Activated B cell treated with CpG ODN at 0.5 μM for 24 hours (primary cell): ENCODE results near the gene ESYT1. TPM values are rescaled to one million over a fixed set of nuclear protein-coding genes. Genes with fewer than 3 reads are reported as not detected.

Experiments used
- ATAC-seq: fragments of 200-7000 bp; cut with Tn5 transposase; one replicate; pipeline ENCODE4 v1.10.0; 2021; ENCODE audit warnings: low read depth, mild to moderate bottlenecking, moderate library complexity
- CTCF ChIA-PET: fragments of 350-600 bp; sonication (Branson Sonifier 250); formaldehyde crosslinking; loops from one replicate; lab custom pipeline; 2021; ENCODE audit warnings: antibody characterized with exemption; lab: Charles Lee
- POLR2A ChIA-PET: fragments of 350-600 bp; sonication (Branson Sonifier 250); formaldehyde crosslinking; loops from one replicate; lab custom pipeline; 2021; ENCODE audit warnings: antibody characterized with exemption; lab: Charles Lee
- DNase-seq: peaks from one replicate; pipeline ENCODE4 v3.0.0; 2022
- H3K27ac Mint-ChIP-seq: one replicate; pipeline ENCODE4 v1.8.0; 2020; ENCODE audit warnings: mixed read lengths
- H3K27me3 Mint-ChIP-seq: one replicate; pipeline ENCODE4 v1.8.0; 2021; ENCODE audit warnings: mixed read lengths
- H3K36me3 Mint-ChIP-seq: one replicate; pipeline ENCODE4 v1.8.0; 2021; ENCODE audit warnings: low read depth, mixed read lengths
- H3K4me1 Mint-ChIP-seq: one replicate; pipeline ENCODE4 v1.8.0; 2021; ENCODE audit warnings: mixed read lengths
- H3K4me3 Mint-ChIP-seq: one replicate; pipeline ENCODE4 v1.8.0; 2020; ENCODE audit warnings: mild to moderate bottlenecking, mixed read lengths
- H3K9me3 Mint-ChIP-seq: one replicate; pipeline ENCODE4 v1.8.0; 2020; ENCODE audit warnings: mixed read lengths
- intact Hi-C: fragments of 100-400 bp; cut with micrococcal nuclease; formaldehyde crosslinking; loops from one replicate; pipeline ENCODE4 v1.15.1; 2024
- total RNA-seq: library from RNA; stranded (reverse); gene quantifications from 2 replicates; pipeline ENCODE4 v1.2.3, GENCODE V29; 2022
- TF ChIP-seq, protein P1 (sequence below): fragments of 200-600 bp; IDR thresholded peaks from one replicate; pipeline ENCODE4 v1.8.0; 2022; ENCODE audit warnings: antibody characterized with exemption, mild to moderate bottlenecking

The ESYT1 gene
- total RNA-seq: 120 and 137 TPM in 2 replicates

- DNase-seq (peak; percentile 83), ATAC-seq (peak; percentile 86)
- Mint-ChIP-seq H3K27me3 (no peaks in the 10 kb centered on the region), H3K9me3 (no peaks in the 10 kb centered on the region), H3K27ac (peak within 1 kb of the TSS; percentile 98), H3K4me1 (peaks cover 69% of the 10 kb centered on the region), H3K4me3 (peak within 1 kb of the TSS; percentile 97), H3K36me3 (peaks cover 47% of the 10 kb centered on the region)
- intact Hi-C loops: loop anchor here (1.0 to 10.0 kb wide), 3 partner anchors 24 to 467 kb away; partner anchors contain the start of genes MYL6B and PA2G4
- POLR2A ChIA-PET: interaction anchor here (0.5 to 6.3 kb wide), 36 partner anchors 9 to 1837 kb away, joined by 3 to 104 read pairs (median 4); partner anchors contain the start of genes ANKRD52, CNPY2, CS and IL23A
- CTCF ChIA-PET: interaction anchor here (1.1 to 6.0 kb wide), 6 partner anchors 9 to 336 kb away, joined by 3 to 59 read pairs (median 6); partner anchors contain the start of genes RNF41, SMARCC2 and ZC3H10
- TF ChIP-seq, protein P1, sequence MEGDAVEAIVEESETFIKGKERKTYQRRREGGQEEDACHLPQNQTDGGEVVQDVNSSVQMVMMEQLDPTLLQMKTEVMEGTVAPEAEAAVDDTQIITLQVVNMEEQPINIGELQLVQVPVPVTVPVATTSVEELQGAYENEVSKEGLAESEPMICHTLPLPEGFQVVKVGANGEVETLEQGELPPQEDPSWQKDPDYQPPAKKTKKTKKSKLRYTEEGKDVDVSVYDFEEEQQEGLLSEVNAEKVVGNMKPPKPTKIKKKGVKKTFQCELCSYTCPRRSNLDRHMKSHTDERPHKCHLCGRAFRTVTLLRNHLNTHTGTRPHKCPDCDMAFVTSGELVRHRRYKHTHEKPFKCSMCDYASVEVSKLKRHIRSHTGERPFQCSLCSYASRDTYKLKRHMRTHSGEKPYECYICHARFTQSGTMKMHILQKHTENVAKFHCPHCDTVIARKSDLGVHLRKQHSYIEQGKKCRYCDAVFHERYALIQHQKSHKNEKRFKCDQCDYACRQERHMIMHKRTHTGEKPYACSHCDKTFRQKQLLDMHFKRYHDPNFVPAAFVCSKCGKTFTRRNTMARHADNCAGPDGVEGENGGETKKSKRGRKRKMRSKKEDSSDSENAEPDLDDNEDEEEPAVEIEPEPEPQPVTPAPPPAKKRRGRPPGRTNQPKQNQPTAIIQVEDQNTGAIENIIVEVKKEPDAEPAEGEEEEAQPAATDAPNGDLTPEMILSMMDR: no peak
Observed at GRCh38 chr12:56127888-56128669, at the start of gene ESYT1. Gene ESYT1, plus strand, starts transcription at chr12:56128267. Its CDS starts 53 bp downstream, at chr12:56128320.

GRCh38 chr12:56078427-56078826, 49.6 kb upstream of the ESYT1 start:
- DNase-seq: no peak
- intact Hi-C loops: loop anchor here (2.0 kb wide), 1 partner anchor 32 kb away; no protein-coding TSS in a partner anchor
- peak overlapping the region; percentile 88 for H3K4me3 Mint-ChIP-seq
- H3K27ac Mint-ChIP-seq: no peak overlapping the region
- H3K36me3 Mint-ChIP-seq: no peaks in the 10 kb centered on the region
- ChIA-PET POLR2A (interaction anchor here (0.7 kb wide), 1 partner anchor 20 kb away, joined by 3 read pairs; no protein-coding TSS in a partner anchor), CTCF (interaction anchor here (0.7 kb wide), 1 partner anchor 109 kb away, joined by 3 read pairs; no protein-coding TSS in a partner anchor)
- H3K9me3 Mint-ChIP-seq: no peaks in the 10 kb centered on the region
- TF ChIP-seq, protein P1: no peak
- H3K27me3 Mint-ChIP-seq: peaks cover 15% of the 10 kb centered on the region
- no peak for ATAC-seq
- H3K4me1 Mint-ChIP-seq: peaks cover 10% of the 10 kb centered on the region

GRCh38 chr12:56078931-56079722, 48.9 kb upstream of the ESYT1 start:
- ChIA-PET CTCF (interaction anchor here (1.2 to 1.3 kb wide), 2 partner anchors 25 to 88 kb away, joined by 3 to 6 read pairs; partner anchors contain the start of gene PA2G4), POLR2A (interaction anchor here (0.6 to 1.8 kb wide), 3 partner anchors 25 to 428 kb away, joined by 3 to 9 read pairs (median 3); partner anchors contain the start of genes PA2G4 and RNF41)
- intact Hi-C loops: loop anchor here (1.0 to 2.0 kb wide), 3 partner anchors 25 to 38 kb away; partner anchors contain the start of genes PA2G4 and RPS26
- ATAC-seq: peak; percentile 82
- peaks cover 10% of the 10 kb centered on the region for H3K4me1 Mint-ChIP-seq
- peaks cover 22% of the 10 kb centered on the region for H3K27me3 Mint-ChIP-seq
- peak overlapping the region; percentile 88 for H3K4me3 Mint-ChIP-seq
- H3K9me3 Mint-ChIP-seq: no peaks in the 10 kb centered on the region
- TF ChIP-seq, protein P1: no peak
- H3K36me3 Mint-ChIP-seq: no peaks in the 10 kb centered on the region
- DNase-seq: peak; percentile 52
- no peak overlapping the region for H3K27ac Mint-ChIP-seq

DNA sequence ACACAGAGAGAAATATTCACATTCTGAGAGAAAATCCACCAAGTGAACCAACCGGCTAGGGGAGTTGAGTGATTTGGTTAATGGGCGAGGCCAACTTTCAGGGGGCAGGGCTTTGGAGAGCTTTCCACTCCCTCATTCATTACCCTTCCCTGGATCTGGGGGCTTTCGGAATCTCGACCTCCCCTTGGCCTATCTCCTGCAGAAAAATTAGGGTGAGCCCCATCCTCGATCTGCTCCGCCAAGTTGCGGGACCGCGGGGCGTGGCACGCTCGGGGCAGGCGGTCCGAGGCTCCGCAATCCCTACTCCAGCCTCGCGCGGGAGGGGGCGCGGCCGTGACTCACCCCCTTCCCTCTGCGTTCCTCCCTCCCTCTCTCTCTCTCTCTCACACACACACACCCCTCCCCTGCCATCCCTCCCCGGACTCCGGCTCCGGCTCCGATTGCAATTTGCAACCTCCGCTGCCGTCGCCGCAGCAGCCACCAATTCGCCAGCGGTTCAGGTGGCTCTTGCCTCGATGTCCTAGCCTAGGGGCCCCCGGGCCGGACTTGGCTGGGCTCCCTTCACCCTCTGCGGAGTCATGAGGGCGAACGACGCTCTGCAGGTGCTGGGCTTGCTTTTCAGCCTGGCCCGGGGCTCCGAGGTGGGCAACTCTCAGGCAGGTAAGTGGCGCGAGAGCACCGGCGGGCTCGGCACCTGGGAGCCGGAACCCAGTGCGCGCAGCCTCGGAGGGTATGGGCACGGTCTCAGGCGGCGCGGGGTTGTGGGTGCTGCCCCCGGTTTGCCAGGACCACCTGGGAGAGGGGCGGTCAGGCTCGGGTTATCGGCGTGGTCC, 48.1 kb upstream of the ESYT1 start, which contains the start of gene ERBB3:
ERBB3 (plus strand) TSS at position 443 of the 833 bp plus-strand sequence; CDS start at position 579, 136 bp downstream.
- TF ChIP-seq, protein P1: no peak
- ChIA-PET POLR2A (interaction anchor here (0.7 to 1.8 kb wide), 2 partner anchors 24 to 142 kb away, joined by 3 to 9 read pairs; partner anchors contain the start of genes PA2G4 and RNF41), CTCF (interaction anchor here (1.2 to 1.3 kb wide), 2 partner anchors 24 to 89 kb away, joined by 3 to 6 read pairs; partner anchors contain the start of gene PA2G4)
- DNase-seq: peak; percentile 52
- Mint-ChIP-seq H3K36me3 (no peaks in the 10 kb centered on the region), H3K4me3 (peak within 1 kb of the TSS; percentile 88), H3K27ac (no peak within 1 kb of the TSS), H3K27me3 (peaks cover 22% of the 10 kb centered on the region), H3K9me3 (no peaks in the 10 kb centered on the region), H3K4me1 (peaks cover 10% of the 10 kb centered on the region)
- intact Hi-C loops: loop anchor here (1.0 to 2.0 kb wide), 3 partner anchors 24 to 39 kb away; partner anchors contain the start of genes PA2G4 and RPS26
- peak; percentile 78 for ATAC-seq
